HepG2 (cell line): ENCODE measurements around the gene TRPV4. TPM values are rescaled to one million over a fixed set of nuclear protein-coding genes. Genes with fewer than 3 reads are reported as not detected.

Experiments
- BATF2 ChIP-seq: sonication (generic); formaldehyde crosslinking; IDR thresholded peaks from 2 replicates; pipeline ENCODE4 v1.8.0; 2022; ENCODE audit warnings: mild to moderate bottlenecking, missing genetic modification reagents, moderate library complexity
- CHD4 ChIP-seq: fragments of 200-600 bp; sonication (generic); IDR thresholded peaks from 2 replicates; pipeline ENCODE4 v1.7.0; 2017; ENCODE audit warnings: mild to moderate bottlenecking, low read length, borderline replicate concordance
- CREB1 ChIP-seq, 2 experiments: fragments of 450-650 bp in 1 of 2; IDR thresholded peaks; 2 replicates each; pipeline ENCODE4 v1.6.1; 2016 to 2017; ENCODE audit warnings: control low read depth in 1 of 2, mild to moderate bottlenecking in 1 of 2, missing compliant biosample characterization in 1 of 2, missing genetic modification characterization in 1 of 2
- CTCF ChIP-seq: sonication (generic); formaldehyde crosslinking; IDR thresholded peaks from 2 replicates; pipeline ENCODE4 v1.5.0; 2020; ENCODE audit warnings: mild to moderate bottlenecking, missing genetic modification reagents, moderate library complexity
- ELK4 ChIP-seq: sonication (generic); formaldehyde crosslinking; IDR thresholded peaks from 2 replicates; pipeline ENCODE4 v1.9.0; 2021; ENCODE audit warnings: missing genetic modification reagents, borderline replicate concordance
- GABPB1 ChIP-seq: IDR thresholded peaks from 2 replicates; pipeline ENCODE4 v1.6.1; 2016; ENCODE audit warnings: mild to moderate bottlenecking, missing genetic modification reagents, moderate library complexity, missing compliant biosample characterization
- KDM2A ChIP-seq: sonication (generic); formaldehyde crosslinking; IDR thresholded peaks from 2 replicates; pipeline ENCODE4 v1.4.0; 2020; ENCODE audit warnings: low read depth, missing genetic modification reagents, borderline replicate concordance
- MAX ChIP-seq: IDR thresholded peaks from 2 replicates; pipeline ENCODE4 v1.6.1; 2012; ENCODE audit warnings: inconsistent platforms
- MTA1 ChIP-seq: sonication (generic); formaldehyde crosslinking; IDR thresholded peaks from 2 replicates; pipeline ENCODE4 v1.4.0; 2020; ENCODE audit warnings: missing genetic modification reagents, mild to moderate bottlenecking, borderline replicate concordance
- RELA ChIP-seq: sonication (generic); formaldehyde crosslinking; IDR thresholded peaks from 2 replicates; pipeline ENCODE4 v1.4.0; 2020; ENCODE audit warnings: missing genetic modification reagents
- SAFB2 ChIP-seq: sonication (generic); formaldehyde crosslinking; IDR thresholded peaks from 2 replicates; pipeline ENCODE4 v1.5.1; 2020; ENCODE audit warnings: missing genetic modification reagents, low read depth, mild to moderate bottlenecking, borderline replicate concordance
- SYNCRIP ChIP-seq: fragments of 200-400 bp; formaldehyde crosslinking; IDR thresholded peaks from 2 replicates; pipeline ENCODE4 v1.6.1; 2018; ENCODE audit warnings: mild to moderate bottlenecking, low read depth, low read length; ENCODE audit not compliant: insufficient read depth
- TAF1 ChIP-seq: sonication (generic); formaldehyde crosslinking; IDR thresholded peaks from 2 replicates; pipeline ENCODE4 v1.4.0; 2020; ENCODE audit warnings: missing genetic modification reagents
- XRCC5 ChIP-seq: fragments of 200-400 bp; formaldehyde crosslinking; optimal IDR thresholded peaks from 2 replicates; pipeline ENCODE3; 2017; ENCODE audit warnings: mild to moderate bottlenecking, low read length
- ZBTB4 ChIP-seq: sonication (generic); formaldehyde crosslinking; IDR thresholded peaks from 2 replicates; pipeline ENCODE4 v1.4.0; 2020; ENCODE audit warnings: missing genetic modification reagents, mild to moderate bottlenecking, borderline replicate concordance
- ZNF414 ChIP-seq: sonication (generic); formaldehyde crosslinking; IDR thresholded peaks from 2 replicates; pipeline ENCODE4 v1.5.0; 2020; ENCODE audit warnings: missing genetic modification reagents
- ZNF441 ChIP-seq: sonication (generic); formaldehyde crosslinking; IDR thresholded peaks from 2 replicates; pipeline ENCODE4 v1.7.0; 2021; ENCODE audit warnings: missing genetic modification reagents, borderline replicate concordance
- ZNF556 ChIP-seq: sonication (generic); formaldehyde crosslinking; IDR thresholded peaks from 2 replicates; pipeline ENCODE4 v1.4.0; 2020; ENCODE audit warnings: mild to moderate bottlenecking, missing genetic modification reagents, borderline replicate concordance
- ZNF704 ChIP-seq: sonication (generic); formaldehyde crosslinking; IDR thresholded peaks from 2 replicates; pipeline ENCODE4 v1.8.1; 2023; ENCODE audit warnings: mild to moderate bottlenecking, inconsistent platforms, moderate library complexity, missing genetic modification reagents, borderline replicate concordance
- ZSCAN31 ChIP-seq: sonication (generic); formaldehyde crosslinking; IDR thresholded peaks from 2 replicates; pipeline ENCODE4 v1.5.0; 2020; ENCODE audit warnings: low read depth, mild to moderate bottlenecking, missing genetic modification reagents
- polyA plus RNA-seq, 8 experiments: library from polyadenylated mRNA; depleted of rRNA in 3 of 8; stranded (reverse) in 7 of 8; unstranded in 1 of 8; fragments of >200 nt; fragmentation: Illumina TruSeq in 4 of 8; extraction: Trizol in 4 of 8; gene quantifications; 2 replicates each; pipeline versions ENCODE4 v1.2.1 to v1.2.3, GENCODE V29; 2011 to 2016; ENCODE audit warnings: low read depth in 4 of 8, missing spikeins in 1 of 8, mixed read lengths in 1 of 8; ENCODE audit not compliant: insufficient read depth in 1 of 8
- total RNA-seq, 5 experiments: library from RNA; depleted of rRNA; stranded (reverse); fragments of >200 nt; fragmentation: Illumina TruSeq; extraction: Trizol; gene quantifications; 2 replicates each; pipeline ENCODE4 v1.2.3, GENCODE V29; 2016; ENCODE audit warnings: low read depth in 1 of 5

The TRPV4 gene
- total and polyA plus RNA-seq, 2 of the 13 experiments (the other 11 are each of a cell fraction or from before 2014, with no cell fraction given) = 0.66 to 4.7 TPM

GRCh38 chr12:109817627-109818231, 15.5 kb downstream of the TRPV4 start (continued):
- TF ChIP-seq ELK4 (no peak), ZNF441 (CRISPR knock-in tag) (no peak), MTA1 (CRISPR knock-in tag) (no peak), RELA (CRISPR knock-in tag) (no peak), MAX (no peak), BATF2 (CRISPR knock-in tag) (no peak), ZBTB4 (no peak), GABPB1 (CRISPR knock-in tag) (no peak), TAF1 (CRISPR knock-in tag) (no peak), ZSCAN31 (CRISPR knock-in tag) (no peak), KDM2A (CRISPR knock-in tag) (no peak), ZNF704 (CRISPR knock-in tag) (no peak), SYNCRIP (no peak), CTCF (0 out of 2 replicates have a peak, but pooled peaks have one; percentile 9), CREB1 (IDR thresholded peaks at IDR 0.05) (peak; percentile 50), CREB1 (CRISPR knock-in tag; IDR thresholded peaks at IDR 0.05) (no peak), ZNF556 (CRISPR knock-in tag) (no peak), ZNF414 (CRISPR knock-in tag) (no peak), CHD4 (peak; percentile 48; the same call in 1 of the 2 replicates), XRCC5 (no peak), SAFB2 (CRISPR knock-in tag) (no peak)
